22Rv1 (cell line): ENCODE measurements around the gene ZFR2.

ENCODE experiments used
- CTCF ChIP-seq: fragments of 450-650 bp; IDR thresholded peaks from 2 replicates; pipeline ENCODE4 v1.5.1; 2017; ENCODE audit warnings: mild to moderate bottlenecking
- ZFX ChIP-seq: fragments of 450-650 bp; IDR thresholded peaks from 2 replicates; pipeline ENCODE4 v1.6.1; 2017; ENCODE audit warnings: antibody characterized with exemption, borderline replicate concordance

GRCh38 chr19:3907626-3908265 lies 38.9 kb upstream of the ZFR2 start:
- TF ChIP-seq CTCF (no peak), ZFX (no peak)
